GM12892 (cell line): ENCODE results near the gene AKAP13.
"Not testable (repeated sequence)": the region's sequence is repeated elsewhere in the genome, so short reads cannot be mapped to it uniquely, and the experiment has no call there.

Source experiments
- DNase-seq: peaks from one replicate; pipeline ENCODE4 v3.0.0; 2011; ENCODE audit not compliant: insufficient read length
- FAIRE-seq: peaks from 2 replicates; lab custom pipeline; 2011; peaks lifted over from hg19 to GRCh38; lab: Jason Lieb, UNC
- POLR2A ChIP-seq: IDR thresholded peaks from 2 replicates; pipeline ENCODE4 v1.6.1; 2011; ENCODE audit warnings: low read depth, low read length, control low read depth
- POLR2AphosphoS5 ChIP-seq: IDR thresholded peaks from 2 replicates; pipeline ENCODE4 v1.6.1; 2011; ENCODE audit warnings: low read depth, low read length, control low read depth
- TAF1 ChIP-seq: IDR thresholded peaks from 2 replicates; pipeline ENCODE4 v1.6.1; 2011; ENCODE audit warnings: low read depth, mild to moderate bottlenecking, control low read depth, low read length, borderline replicate concordance

AKAP13 gene

GRCh38 chr15:85786781-85787114 is 406.3 kb downstream of the AKAP13 start:
- DNase-seq, result no peak
- FAIRE-seq, result no peak
- TF ChIP-seq POLR2A, result no peak
- no peak for TF ChIP-seq POLR2AphosphoS5
- TF ChIP-seq TAF1, result no peak

- TF ChIP-seq TAF1 (no peak), POLR2AphosphoS5 (no peak), POLR2A (no peak)
- DNase-seq (no peak), FAIRE-seq (no peak)
Measured at GRCh38 chr15:85788771-85789495, 408.5 kb downstream of the AKAP13 start.

- no peak for DNase-seq
- TF ChIP-seq POLR2A (no peak), TAF1 (no peak), POLR2AphosphoS5 (no peak)
- FAIRE-seq, result no peak
Measured at GRCh38 chr15:85789496-85789875, 409.1 kb downstream of the AKAP13 start.

GRCh38 chr15:85792102-85792731 is 411.8 kb downstream of the AKAP13 start:
- FAIRE-seq (no peak), DNase-seq (no peak)
- TF ChIP-seq POLR2A (no peak), POLR2AphosphoS5 (no peak), TAF1 (no peak)

GRCh38 chr15:85792912-85793590 is 412.6 kb downstream of the AKAP13 start:
- DNase-seq (no peak), FAIRE-seq (peak; percentile 46)
- TF ChIP-seq POLR2AphosphoS5 (no peak), POLR2A (no peak), TAF1 (no peak)

GRCh38 chr15:85793641-85794597 is 413.5 kb downstream of the AKAP13 start:
- peak; percentile 53 for DNase-seq
- TF ChIP-seq POLR2A, result no peak
- no peak for TF ChIP-seq POLR2AphosphoS5
- no peak for TF ChIP-seq TAF1
- peak; percentile 84 for FAIRE-seq

GRCh38 chr15:85794598-85795336 is 414.4 kb downstream of the AKAP13 start, which contains the start of gene KLHL25:
TSS of gene KLHL25 (minus strand) at chr15:85794925. CDS start at chr15:85769810, 25,115 bp downstream.
- TF ChIP-seq POLR2AphosphoS5 (no peak), TAF1 (0 out of 2 replicates have a peak, but pooled peaks have one; percentile 29), POLR2A (peak; percentile 63; the same call in 1 of the 2 replicates)
- FAIRE-seq (peak; percentile 92), DNase-seq (peak; percentile 97)

GRCh38 chr15:85795337-85796305 is 415.2 kb downstream of the AKAP13 start:
- DNase-seq (no peak), FAIRE-seq (no peak)
- TF ChIP-seq TAF1 (no peak), POLR2A (no peak), POLR2AphosphoS5 (no peak)

- not testable (repeated sequence) for FAIRE-seq, DNase-seq
Measured at GRCh38 chr15:85796371-85796770, 416.0 kb downstream of the AKAP13 start.
